ENCODE data around the gene PLEKHM1.
"Not testable (repeated sequence)": the region's sequence is repeated elsewhere in the genome, so short reads cannot be mapped to it uniquely, and the experiment has no call there.

PLEKHM1 gene

GRCh38 chr17:45451131-45451530, 39.4 kb downstream of the PLEKHM1 start:
- Histone ChIP-seq H3K36me3 (ENCODE audit: control insufficient read depth in 4 of 4, insufficient read depth in 4 of 4, low read length in 3 of 4) (peaks cover 0 to 15% (median 6%) of the 10 kb centered on the region in 4 experiments), H3K4me1 (ENCODE audit: control extremely low read depth in 1 of 4, control insufficient read depth in 4 of 4, insufficient read depth in 4 of 4, low read length in 3 of 4) (peaks cover 0 to 16% (median 11%) of the 10 kb centered on the region in 4 experiments), H3K4me3 (ENCODE audit: control insufficient read depth in 1 of 7, extremely low read depth in 1 of 7, insufficient read depth in 4 of 7, low read depth in 2 of 7, low read length in 6 of 7) (no peak overlapping the region), H3K9me3 (ENCODE audit: control extremely low read depth in 1 of 5, control insufficient read depth in 4 of 5, insufficient read depth in 2 of 5, low read depth in 1 of 5, low read length in 4 of 5) (no peaks in the 10 kb centered on the region), H3K27ac (ENCODE audit: insufficient read depth in 1 of 2, low read depth in 1 of 2, low read length in 2 of 2, poor library complexity in 1 of 2, severe bottlenecking in 2 of 2) (no peak overlapping the region), H3K27me3 (replicated peaks in 2 of 5; ENCODE audit: control insufficient read depth in 4 of 5, insufficient read depth in 5 of 5, low read length in 4 of 5) (no peaks in the 10 kb centered on the region)
- no peak for DNase-seq
- CTCF ChIA-PET: no interaction called here
- POLR2A ChIA-PET: interaction anchor here (0.6 kb wide), 1 partner anchor 10 kb away, joined by 4 read pairs; no protein-coding TSS in a partner anchor
- 92% methylated on average over 5 of the region's 8 CpGs for WGBS (ENCODE audit: insufficient coverage)

- not testable (repeated sequence) for H3K4me3 ChIP-seq (ENCODE audit: control insufficient read depth in 1 of 7, extremely low read depth in 1 of 7, insufficient read depth in 4 of 7, low read depth in 2 of 7, low read length in 6 of 7)
- 100% methylated on average over 1 of the region's 1 CpG for WGBS (ENCODE audit: insufficient coverage)
These were observed 40.7 kb downstream of the PLEKHM1 start for GRCh38 chr17:45449708-45450329.

GRCh38 chr17:45449260-45449659, 41.3 kb downstream of the PLEKHM1 start:
- 100% methylated on average over 1 of the region's 1 CpG for WGBS (ENCODE audit: insufficient coverage)

More at GRCh38 chr17:45449708-45450329, 40.7 kb downstream of the PLEKHM1 start:
- POLR2A ChIA-PET: interaction anchor here (0.6 kb wide), 1 partner anchor 18 kb away, joined by 3 read pairs; no protein-coding TSS in a partner anchor
- H3K27ac ChIP-seq (ENCODE audit: insufficient read depth in 1 of 2, low read depth in 1 of 2, low read length in 2 of 2, poor library complexity in 1 of 2, severe bottlenecking in 2 of 2); H3K27me3 ChIP-seq (replicated peaks in 2 of 5; ENCODE audit: control insufficient read depth in 4 of 5, insufficient read depth in 5 of 5, low read length in 4 of 5); CTCF ChIA-PET; DNase-seq; H3K9me3 ChIP-seq (ENCODE audit: control extremely low read depth in 1 of 5, control insufficient read depth in 4 of 5, insufficient read depth in 2 of 5, low read depth in 1 of 5, low read length in 4 of 5): not testable (repeated sequence)
- H3K36me3 ChIP-seq (ENCODE audit: control insufficient read depth in 4 of 4, insufficient read depth in 4 of 4, low read length in 3 of 4): peaks cover 2 to 17% (median 8%) of the 10 kb centered on the region in 4 experiments
- peaks cover 0 to 27% (median 22%) of the 10 kb centered on the region in 4 experiments for H3K4me1 ChIP-seq (ENCODE audit: control extremely low read depth in 1 of 4, control insufficient read depth in 4 of 4, insufficient read depth in 4 of 4, low read length in 3 of 4)

GRCh38 chr17:45448483-45448882, 42.0 kb downstream of the PLEKHM1 start:
- H3K27ac ChIP-seq (ENCODE audit: insufficient read depth in 1 of 2, low read depth in 1 of 2, low read length in 2 of 2, poor library complexity in 1 of 2, severe bottlenecking in 2 of 2); H3K27me3 ChIP-seq (replicated peaks in 2 of 5; ENCODE audit: control insufficient read depth in 4 of 5, insufficient read depth in 5 of 5, low read length in 4 of 5); POLR2A ChIA-PET; CTCF ChIA-PET; DNase-seq; H3K9me3 ChIP-seq (ENCODE audit: control extremely low read depth in 1 of 5, control insufficient read depth in 4 of 5, insufficient read depth in 2 of 5, low read depth in 1 of 5, low read length in 4 of 5); H3K4me3 ChIP-seq (ENCODE audit: control insufficient read depth in 1 of 7, extremely low read depth in 1 of 7, insufficient read depth in 4 of 7, low read depth in 2 of 7, low read length in 6 of 7): not testable (repeated sequence)
- WGBS (ENCODE audit: insufficient coverage): no CpG with 5 or more reads among the region's 1 CpG
- Histone ChIP-seq H3K4me1 (ENCODE audit: control extremely low read depth in 1 of 4, control insufficient read depth in 4 of 4, insufficient read depth in 4 of 4, low read length in 3 of 4) (peaks cover 0 to 32% (median 23%) of the 10 kb centered on the region in 4 experiments), H3K36me3 (ENCODE audit: control insufficient read depth in 4 of 4, insufficient read depth in 4 of 4, low read length in 3 of 4) (peaks cover 2 to 16% (median 8%) of the 10 kb centered on the region in 4 experiments)

More at GRCh38 chr17:45449260-45449659, 41.3 kb downstream of the PLEKHM1 start:
- H3K4me3 ChIP-seq (ENCODE audit: control insufficient read depth in 1 of 7, extremely low read depth in 1 of 7, insufficient read depth in 4 of 7, low read depth in 2 of 7, low read length in 6 of 7); DNase-seq; H3K27me3 ChIP-seq (replicated peaks in 2 of 5; ENCODE audit: control insufficient read depth in 4 of 5, insufficient read depth in 5 of 5, low read length in 4 of 5); H3K27ac ChIP-seq (ENCODE audit: insufficient read depth in 1 of 2, low read depth in 1 of 2, low read length in 2 of 2, poor library complexity in 1 of 2, severe bottlenecking in 2 of 2); H3K9me3 ChIP-seq (ENCODE audit: control extremely low read depth in 1 of 5, control insufficient read depth in 4 of 5, insufficient read depth in 2 of 5, low read depth in 1 of 5, low read length in 4 of 5); POLR2A ChIA-PET; CTCF ChIA-PET: not testable (repeated sequence)
- H3K4me1 ChIP-seq (ENCODE audit: control extremely low read depth in 1 of 4, control insufficient read depth in 4 of 4, insufficient read depth in 4 of 4, low read length in 3 of 4): peaks cover 0 to 30% (median 22%) of the 10 kb centered on the region in 4 experiments
- peaks cover 2 to 17% (median 9%) of the 10 kb centered on the region in 4 experiments for H3K36me3 ChIP-seq (ENCODE audit: control insufficient read depth in 4 of 4, insufficient read depth in 4 of 4, low read length in 3 of 4)

GRCh38 chr17:45448066-45448465, 42.5 kb downstream of the PLEKHM1 start:
- H3K4me3 ChIP-seq (ENCODE audit: control insufficient read depth in 1 of 7, extremely low read depth in 1 of 7, insufficient read depth in 4 of 7, low read depth in 2 of 7, low read length in 6 of 7); H3K9me3 ChIP-seq (ENCODE audit: control extremely low read depth in 1 of 5, control insufficient read depth in 4 of 5, insufficient read depth in 2 of 5, low read depth in 1 of 5, low read length in 4 of 5); H3K27ac ChIP-seq (ENCODE audit: insufficient read depth in 1 of 2, low read depth in 1 of 2, low read length in 2 of 2, poor library complexity in 1 of 2, severe bottlenecking in 2 of 2); CTCF ChIA-PET; POLR2A ChIA-PET; DNase-seq; H3K27me3 ChIP-seq (replicated peaks in 2 of 5; ENCODE audit: control insufficient read depth in 4 of 5, insufficient read depth in 5 of 5, low read length in 4 of 5): not testable (repeated sequence)
- 92% methylated on average over 2 of the region's 7 CpGs for WGBS (ENCODE audit: insufficient coverage)
- Histone ChIP-seq H3K4me1 (ENCODE audit: control extremely low read depth in 1 of 4, control insufficient read depth in 4 of 4, insufficient read depth in 4 of 4, low read length in 3 of 4) (peaks cover 0 to 32% (median 23%) of the 10 kb centered on the region in 4 experiments), H3K36me3 (ENCODE audit: control insufficient read depth in 4 of 4, insufficient read depth in 4 of 4, low read length in 3 of 4) (peaks cover 2 to 16% (median 8%) of the 10 kb centered on the region in 4 experiments)

GRCh38 chr17:45447650-45448049, 42.9 kb downstream of the PLEKHM1 start:
- Histone ChIP-seq H3K4me1 (ENCODE audit: control extremely low read depth in 1 of 4, control insufficient read depth in 4 of 4, insufficient read depth in 4 of 4, low read length in 3 of 4) (peaks cover 0 to 32% (median 23%) of the 10 kb centered on the region in 4 experiments), H3K36me3 (ENCODE audit: control insufficient read depth in 4 of 4, insufficient read depth in 4 of 4, low read length in 3 of 4) (peaks cover 2 to 16% (median 6%) of the 10 kb centered on the region in 4 experiments)
- H3K9me3 ChIP-seq (ENCODE audit: control extremely low read depth in 1 of 5, control insufficient read depth in 4 of 5, insufficient read depth in 2 of 5, low read depth in 1 of 5, low read length in 4 of 5); H3K4me3 ChIP-seq (ENCODE audit: control insufficient read depth in 1 of 7, extremely low read depth in 1 of 7, insufficient read depth in 4 of 7, low read depth in 2 of 7, low read length in 6 of 7); H3K27ac ChIP-seq (ENCODE audit: insufficient read depth in 1 of 2, low read depth in 1 of 2, low read length in 2 of 2, poor library complexity in 1 of 2, severe bottlenecking in 2 of 2); DNase-seq; H3K27me3 ChIP-seq (replicated peaks in 2 of 5; ENCODE audit: control insufficient read depth in 4 of 5, insufficient read depth in 5 of 5, low read length in 4 of 5); POLR2A ChIA-PET: not testable (repeated sequence)
- whole genome bisulfite sequencing (ENCODE audit: insufficient coverage): 77% methylated on average over 6 of the region's 14 CpGs
- CTCF ChIA-PET: interaction anchor here (1.9 kb wide), 1 partner anchor 19 kb away, joined by 6 read pairs; no protein-coding TSS in a partner anchor

GRCh38 chr17:45446872-45447625, 43.5 kb downstream of the PLEKHM1 start:
- H3K27ac ChIP-seq (ENCODE audit: insufficient read depth in 1 of 2, low read depth in 1 of 2, low read length in 2 of 2, poor library complexity in 1 of 2, severe bottlenecking in 2 of 2); POLR2A ChIA-PET; DNase-seq; H3K27me3 ChIP-seq (replicated peaks in 2 of 5; ENCODE audit: control insufficient read depth in 4 of 5, insufficient read depth in 5 of 5, low read length in 4 of 5); H3K9me3 ChIP-seq (ENCODE audit: control extremely low read depth in 1 of 5, control insufficient read depth in 4 of 5, insufficient read depth in 2 of 5, low read depth in 1 of 5, low read length in 4 of 5); H3K4me3 ChIP-seq (ENCODE audit: control insufficient read depth in 1 of 7, extremely low read depth in 1 of 7, insufficient read depth in 4 of 7, low read depth in 2 of 7, low read length in 6 of 7): not testable (repeated sequence)
- H3K4me1 ChIP-seq (ENCODE audit: control extremely low read depth in 1 of 4, control insufficient read depth in 4 of 4, insufficient read depth in 4 of 4, low read length in 3 of 4): peaks cover 0 to 33% (median 24%) of the 10 kb centered on the region in 4 experiments
- 100% methylated on average over 2 of the region's 8 CpGs for WGBS (ENCODE audit: insufficient coverage)
- H3K36me3 ChIP-seq (ENCODE audit: control insufficient read depth in 4 of 4, insufficient read depth in 4 of 4, low read length in 3 of 4): peaks cover 2 to 16% (median 6%) of the 10 kb centered on the region in 4 experiments
- CTCF ChIA-PET: interaction anchor here (1.9 kb wide), 1 partner anchor 19 kb away, joined by 6 read pairs; no protein-coding TSS in a partner anchor

All from common myeloid progenitor, CD34-positive (primary cell).